ENCODE results near the gene PLA2G6.
"Not testable (repeated sequence)": the region's sequence is repeated elsewhere in the genome, so short reads cannot be mapped to it uniquely, and the experiment has no call there.

PLA2G6 gene

GRCh38 chr22:38190581-38190980 is 9.0 kb upstream of the PLA2G6 start:
- no peak for DNase-seq (ENCODE audit: low read depth in 2 of 2)

- DNase-seq (ENCODE audit: low read depth in 2 of 2): no peak
Observed at GRCh38 chr22:38189104-38189503, 7.5 kb upstream of the PLA2G6 start.

DNA sequence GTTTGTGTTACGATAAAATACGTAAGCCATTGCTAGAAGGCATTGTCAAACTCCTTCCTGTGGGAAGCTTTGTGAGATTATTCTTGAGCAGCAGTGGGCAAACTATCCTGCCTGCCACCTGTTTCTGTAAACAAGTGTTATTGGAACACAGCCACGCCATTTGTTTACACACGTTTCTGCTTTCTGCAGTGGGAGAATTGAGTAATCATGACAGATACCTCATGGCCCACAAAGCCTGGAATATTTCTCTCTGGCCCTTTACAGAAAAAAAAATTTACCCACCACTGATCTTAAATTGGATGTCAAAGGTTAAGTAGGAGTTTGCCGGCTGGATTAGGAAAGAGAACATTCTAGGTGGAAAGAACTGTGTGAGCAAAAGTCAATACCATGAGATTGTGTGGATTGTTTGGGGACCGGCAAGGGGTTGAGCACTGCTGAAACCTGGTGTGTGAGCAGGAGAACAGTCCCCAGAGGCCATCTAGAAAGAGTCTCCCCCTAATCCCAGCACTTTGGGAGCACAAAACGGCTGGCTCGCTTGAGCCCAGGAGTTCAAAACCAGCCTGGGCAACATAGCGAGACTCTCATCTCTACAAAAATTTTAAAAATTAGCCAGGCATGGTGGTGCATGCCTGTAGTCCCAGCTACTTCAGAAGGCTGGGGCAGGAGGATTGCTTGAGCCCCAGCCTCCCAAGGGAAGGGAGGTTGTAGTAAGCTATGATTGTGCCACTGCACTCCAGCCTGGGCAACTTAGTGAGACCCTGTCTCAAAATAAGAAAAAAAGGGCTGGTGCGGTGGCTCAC is 6.0 kb upstream of the PLA2G6 start:
- no peak for DNase-seq (ENCODE audit: low read depth in 2 of 2)

- no peak for DNase-seq (ENCODE audit: low read depth in 2 of 2)
Observed at GRCh38 chr22:38186429-38186828, 4.8 kb upstream of the PLA2G6 start.

- no peak for DNase-seq (ENCODE audit: low read depth in 2 of 2)
Observed at GRCh38 chr22:38184788-38185187, 3.2 kb upstream of the PLA2G6 start.

- DNase-seq (ENCODE audit: low read depth in 2 of 2): no peak
Observed at GRCh38 chr22:38180841-38181452, 683 bp downstream of the PLA2G6 start.

- DNase-seq (ENCODE audit: low read depth in 2 of 2): not testable (repeated sequence)
Observed at GRCh38 chr22:38178605-38178937, 3.1 kb downstream of the PLA2G6 start.

- no peak for DNase-seq (ENCODE audit: low read depth in 2 of 2)
Observed at GRCh38 chr22:38177926-38178604, 3.6 kb downstream of the PLA2G6 start.

DNA sequence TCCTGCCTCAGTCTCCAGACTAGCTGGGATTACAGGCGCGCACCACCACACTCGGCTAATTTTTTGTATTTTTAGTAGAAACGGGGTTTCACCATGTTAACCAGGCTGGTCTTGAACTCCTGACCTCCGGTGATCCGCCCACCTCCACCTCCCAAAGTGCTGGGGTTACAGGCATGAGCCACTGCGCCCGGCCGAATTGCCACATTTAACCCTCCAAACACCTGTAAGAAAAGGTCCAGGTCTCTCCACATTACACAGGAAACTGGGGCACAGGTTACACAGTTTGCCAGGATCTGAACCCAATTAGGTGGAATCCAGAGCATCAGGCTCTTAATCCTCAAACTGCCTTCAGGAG is 4.1 kb downstream of the PLA2G6 start:
- DNase-seq (ENCODE audit: low read depth in 2 of 2): not testable (repeated sequence)

GRCh38 chr22:38177044-38177443 is 4.6 kb downstream of the PLA2G6 start:
- no peak for DNase-seq (ENCODE audit: low read depth in 2 of 2)

GRCh38 chr22:38176170-38176741 is 5.4 kb downstream of the PLA2G6 start:
- no peak for DNase-seq (ENCODE audit: low read depth in 2 of 2)

DNA sequence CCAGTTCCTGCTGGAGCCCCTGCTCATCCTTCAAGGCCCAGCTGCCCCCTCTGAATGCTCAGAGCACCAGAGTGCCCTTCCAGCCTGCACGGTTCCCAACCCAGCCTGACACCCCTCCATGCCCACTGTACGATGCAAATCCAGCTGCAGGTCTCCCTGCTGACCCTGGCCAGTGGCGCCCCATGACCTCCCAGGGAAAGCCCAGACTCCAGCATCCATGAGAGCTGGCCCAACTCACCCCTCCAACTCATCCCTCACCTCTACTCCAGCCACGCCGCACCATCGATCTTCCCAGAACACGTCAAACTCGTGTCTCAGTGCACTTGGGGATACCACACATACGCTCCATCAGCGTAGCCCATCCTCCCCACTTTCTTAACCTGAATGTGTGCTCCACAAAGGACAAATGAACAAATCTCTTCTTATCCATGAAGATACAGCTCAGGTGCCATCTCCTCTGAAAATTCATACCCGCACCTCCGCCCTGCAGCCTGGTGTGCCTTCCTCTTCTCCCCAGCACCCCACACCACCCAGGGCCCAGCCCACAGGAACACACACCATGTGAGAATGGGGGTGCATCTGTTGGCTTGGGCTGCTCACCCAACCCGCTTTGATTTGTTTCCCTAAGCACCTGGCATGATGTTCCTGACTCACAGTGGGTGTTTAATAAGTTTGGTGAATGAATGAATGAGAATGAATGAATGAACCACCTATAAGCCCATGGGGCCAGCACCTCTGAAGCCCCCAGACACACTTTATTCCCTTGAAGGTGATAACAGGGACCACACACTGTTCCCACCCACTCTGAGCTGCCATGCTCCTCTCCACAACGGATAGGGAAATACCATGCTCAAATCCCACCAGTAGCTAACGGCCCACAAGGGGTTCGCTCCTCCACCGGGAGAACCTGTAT is 6.2 kb downstream of the PLA2G6 start:
- DNase-seq (ENCODE audit: low read depth in 2 of 2): no peak

DNA sequence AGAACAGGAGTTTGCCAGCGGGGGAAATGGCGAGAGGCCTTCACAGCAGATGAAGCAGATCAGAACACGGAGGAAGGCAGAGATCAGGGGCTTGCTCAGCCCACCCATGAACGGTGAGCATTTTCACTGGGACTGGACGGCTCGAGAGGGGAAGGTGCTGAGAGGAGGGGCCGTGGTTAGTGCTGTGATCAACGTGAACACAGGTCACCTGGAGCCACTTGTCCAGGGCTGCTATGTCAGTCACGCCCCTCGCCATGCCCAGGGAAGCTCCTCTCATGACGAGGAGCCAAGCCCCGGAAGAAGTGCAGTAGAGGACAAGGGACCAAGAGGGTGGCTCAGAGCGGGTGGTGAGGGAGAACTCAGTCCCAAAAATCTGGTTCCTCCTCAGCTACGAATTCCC is 7.0 kb downstream of the PLA2G6 start:
- no peak for DNase-seq (ENCODE audit: low read depth in 2 of 2)

DNA sequence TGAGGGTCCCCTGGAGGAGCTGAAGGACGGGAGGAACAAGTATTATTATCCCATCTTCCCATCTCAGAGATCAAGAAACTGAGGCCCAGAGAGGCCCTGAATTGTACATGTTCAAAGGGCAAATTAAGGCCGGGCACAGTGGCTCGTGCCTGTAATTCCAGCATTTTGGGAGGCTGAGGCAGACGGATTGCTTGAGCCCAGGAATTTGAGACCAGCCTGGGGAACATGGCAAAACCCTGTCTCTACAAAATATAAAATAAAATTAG is 8.1 kb downstream of the PLA2G6 start:
- no peak for DNase-seq (ENCODE audit: low read depth in 2 of 2)

DNA sequence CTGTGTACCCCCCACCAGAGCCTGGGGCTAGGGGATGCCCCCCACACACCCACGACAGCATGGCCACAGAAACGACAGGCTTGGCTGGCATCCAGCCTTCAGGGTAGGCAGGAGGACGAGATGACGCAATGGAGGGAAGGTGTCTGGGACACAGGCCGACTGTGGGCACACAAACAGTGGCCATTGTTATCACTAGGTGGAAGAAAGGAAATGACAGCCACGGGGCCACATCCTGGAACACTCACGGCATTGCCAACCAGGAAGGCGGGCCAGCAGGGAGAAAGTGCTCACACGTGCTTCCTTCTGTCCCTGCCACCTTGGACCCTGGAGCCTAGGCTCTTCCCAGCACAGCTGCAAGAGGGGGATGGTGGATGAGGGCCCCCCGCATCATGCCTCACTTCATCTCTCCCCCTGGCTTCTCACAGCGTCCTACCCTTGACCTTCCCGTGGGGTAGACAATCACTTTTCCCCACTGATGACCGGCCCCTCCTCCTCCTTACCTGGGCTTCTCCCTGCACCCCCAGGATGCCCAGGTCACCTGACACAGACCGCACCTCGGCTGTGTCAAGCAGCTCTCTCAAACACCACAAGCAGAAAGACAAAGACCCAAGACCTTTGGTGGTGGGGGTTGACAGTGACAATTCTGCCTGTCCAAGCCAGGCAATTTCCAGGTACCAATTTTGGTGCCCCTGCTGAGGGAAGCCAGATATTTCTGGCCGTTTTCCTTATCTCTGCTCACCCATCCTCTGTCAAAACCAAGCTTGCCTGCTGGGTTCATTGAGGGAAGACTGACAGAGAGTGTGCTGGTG is 8.6 kb downstream of the PLA2G6 start:
- DNase-seq (ENCODE audit: low read depth in 2 of 2): peak in 1 of 2 donors; percentile 46

- DNase-seq (ENCODE audit: low read depth in 2 of 2): no peak
Observed at GRCh38 chr22:38171927-38172831, 9.5 kb downstream of the PLA2G6 start.

DNA sequence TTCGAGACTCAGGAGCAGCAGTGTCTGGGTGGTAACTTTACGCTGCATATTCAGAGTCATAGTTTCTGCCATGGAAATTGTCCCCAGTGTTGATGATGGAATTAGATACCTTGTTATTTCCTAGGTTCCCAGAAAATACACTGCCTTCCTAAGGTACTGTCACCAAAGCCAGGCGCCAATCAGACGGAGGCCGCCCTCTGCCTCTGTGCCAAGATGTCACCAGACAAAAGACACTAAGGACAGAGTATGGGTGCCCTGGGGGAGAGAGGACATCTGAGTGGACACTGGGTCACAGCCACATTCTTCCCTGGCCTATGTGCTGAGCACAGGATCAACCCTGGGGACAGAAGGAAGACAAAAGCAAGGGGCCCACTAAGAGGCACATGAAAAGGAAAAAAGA is 11.2 kb downstream of the PLA2G6 start:
- no peak for DNase-seq (ENCODE audit: low read depth in 2 of 2)

- no peak for DNase-seq (ENCODE audit: low read depth in 2 of 2)
Observed at GRCh38 chr22:38169116-38169515, 12.5 kb downstream of the PLA2G6 start.

- no peak for DNase-seq (ENCODE audit: low read depth in 2 of 2)
Observed at GRCh38 chr22:38167988-38168407, 13.6 kb downstream of the PLA2G6 start.

Data from stimulated activated CD8-positive, alpha-beta memory T cell treated with anti-CD3 and anti-CD28 coated beads, Interleukin-7, amount 100 ng/mL, for 1 hour (primary cell).